ENCODE data around the gene NOX1.

NOX1 gene

DNA sequence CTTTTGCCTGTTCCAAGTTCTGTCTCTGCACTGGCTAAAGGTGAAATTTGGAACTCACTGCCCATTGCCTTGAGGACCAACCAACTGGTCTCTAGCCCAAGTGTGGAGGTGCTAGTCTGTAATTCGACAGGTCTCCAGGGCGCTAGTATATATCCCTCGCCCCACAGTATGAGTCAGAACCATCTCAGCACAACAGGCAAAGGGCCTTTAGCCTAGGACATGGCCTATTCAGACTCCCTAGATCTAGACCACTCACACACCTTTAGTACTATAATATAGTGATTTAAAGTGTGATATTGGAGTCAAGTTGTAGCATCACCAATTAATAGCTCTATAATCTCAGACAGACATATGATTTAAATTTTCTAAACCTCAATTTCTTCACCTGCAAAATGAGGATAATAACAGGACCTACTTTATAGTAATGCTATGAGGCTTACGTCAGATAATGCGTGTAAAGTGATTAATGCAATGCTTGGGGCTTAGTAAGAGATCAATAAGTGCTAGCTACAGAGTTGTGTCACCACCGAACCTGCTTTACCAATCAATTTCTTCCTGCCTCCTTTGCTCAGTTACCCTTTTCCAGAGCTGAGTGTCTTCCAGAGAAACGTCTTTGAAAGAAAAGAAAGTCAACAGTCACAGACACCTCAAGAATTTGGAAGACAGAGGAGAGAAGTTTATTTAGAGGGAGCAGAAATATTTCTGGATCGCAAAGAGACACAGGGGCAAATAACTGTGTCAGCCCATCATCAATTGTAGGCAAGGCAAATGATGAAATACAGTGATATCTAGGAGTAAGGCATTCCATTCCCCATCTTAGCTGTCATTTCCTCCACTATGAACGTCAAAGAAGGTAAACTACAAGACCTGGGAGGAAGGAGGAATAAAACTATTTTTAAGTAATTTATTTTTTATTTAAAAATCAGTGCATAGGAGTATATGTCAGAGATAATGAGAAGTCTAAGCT is 2.3 kb downstream of the NOX1 start:
- Histone ChIP-seq H3K27ac (no peak overlapping the region), H3K9me3 (ENCODE audit: low read depth, low read length) (no peaks in the 10 kb centered on the region), H3K4me3 (no peak overlapping the region), H3K36me3 (ENCODE audit: insufficient read depth, low read length) (no peaks in the 10 kb centered on the region), H3K9ac (ENCODE audit: insufficient read length) (no peak overlapping the region)
- DNase-seq (ENCODE audit: low read depth, low spot score), result no peak
- TF ChIP-seq POLR2AphosphoS5 (IDR thresholded peaks at IDR 0.05; ENCODE audit: borderline replicate concordance, low read depth, low read length), result no peak
- no peak for TF ChIP-seq FOXP2 (optimal IDR thresholded peaks at IDR 0.05; ENCODE audit: control extremely low read depth, extremely low read length, insufficient read depth)
- TF ChIP-seq EZH2 (IDR thresholded peaks at IDR 0.05), result no peak

DNA sequence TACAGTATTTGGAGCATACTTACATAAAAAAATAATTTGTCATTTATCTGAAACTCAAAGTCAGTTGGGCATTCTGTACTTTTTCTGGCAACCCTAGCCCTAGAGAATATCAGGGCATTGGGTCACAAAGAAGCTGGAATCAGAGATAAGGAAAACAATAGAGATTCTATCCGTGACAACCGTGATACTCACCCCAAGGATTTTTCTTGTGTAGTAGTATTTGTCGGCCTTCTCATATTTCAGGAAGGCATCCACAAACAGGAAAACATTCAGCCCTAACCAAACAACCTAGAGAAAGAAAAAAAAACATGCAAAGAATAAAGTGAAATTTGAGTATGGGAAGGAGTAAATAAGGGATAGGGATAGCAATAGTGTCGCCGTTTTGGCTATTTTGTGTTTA is 3.6 kb downstream of the NOX1 start:
- Histone ChIP-seq H3K9ac (ENCODE audit: insufficient read length) (no peak overlapping the region), H3K9me3 (ENCODE audit: low read depth, low read length) (no peaks in the 10 kb centered on the region), H3K27ac (no peak overlapping the region), H3K36me3 (ENCODE audit: insufficient read depth, low read length) (no peaks in the 10 kb centered on the region), H3K4me3 (no peak overlapping the region)
- TF ChIP-seq EZH2 (IDR thresholded peaks at IDR 0.05), result no peak
- no peak for TF ChIP-seq POLR2AphosphoS5 (IDR thresholded peaks at IDR 0.05; ENCODE audit: borderline replicate concordance, low read depth, low read length)
- TF ChIP-seq FOXP2 (optimal IDR thresholded peaks at IDR 0.05; ENCODE audit: control extremely low read depth, extremely low read length, insufficient read depth), result no peak
- DNase-seq (ENCODE audit: low read depth, low spot score), result no peak

DNA sequence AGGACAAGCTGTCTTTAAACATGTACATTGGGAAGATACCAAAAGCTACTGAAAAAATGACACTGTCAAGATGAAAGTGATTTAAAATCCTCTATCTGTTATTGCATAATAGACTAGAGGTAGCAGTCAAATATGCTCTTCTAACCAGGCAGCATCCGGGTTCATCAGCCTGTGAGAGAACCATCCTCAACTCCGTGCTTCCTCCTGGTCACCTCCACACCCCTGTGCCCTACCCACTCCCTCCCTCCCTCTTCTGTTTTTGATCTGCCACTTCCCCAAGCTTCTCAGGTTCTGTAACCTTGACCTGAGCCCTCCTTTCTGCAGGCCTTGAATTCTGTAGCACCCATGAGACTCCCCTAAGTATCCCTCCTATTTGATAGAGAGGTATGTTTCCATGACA is 5.9 kb downstream of the NOX1 start:
- H3K36me3 ChIP-seq (ENCODE audit: insufficient read depth, low read length), result no peaks in the 10 kb centered on the region
- H3K9ac ChIP-seq (ENCODE audit: insufficient read length), result no peak overlapping the region
- H3K4me3 ChIP-seq, result no peak overlapping the region
- H3K27ac ChIP-seq, result no peak overlapping the region
- DNase-seq (ENCODE audit: low read depth, low spot score), result no peak
- TF ChIP-seq FOXP2 (optimal IDR thresholded peaks at IDR 0.05; ENCODE audit: control extremely low read depth, extremely low read length, insufficient read depth) (no peak), EZH2 (IDR thresholded peaks at IDR 0.05) (no peak), POLR2AphosphoS5 (IDR thresholded peaks at IDR 0.05; ENCODE audit: borderline replicate concordance, low read depth, low read length) (no peak)
- no peaks in the 10 kb centered on the region for H3K9me3 ChIP-seq (ENCODE audit: low read depth, low read length)

DNA sequence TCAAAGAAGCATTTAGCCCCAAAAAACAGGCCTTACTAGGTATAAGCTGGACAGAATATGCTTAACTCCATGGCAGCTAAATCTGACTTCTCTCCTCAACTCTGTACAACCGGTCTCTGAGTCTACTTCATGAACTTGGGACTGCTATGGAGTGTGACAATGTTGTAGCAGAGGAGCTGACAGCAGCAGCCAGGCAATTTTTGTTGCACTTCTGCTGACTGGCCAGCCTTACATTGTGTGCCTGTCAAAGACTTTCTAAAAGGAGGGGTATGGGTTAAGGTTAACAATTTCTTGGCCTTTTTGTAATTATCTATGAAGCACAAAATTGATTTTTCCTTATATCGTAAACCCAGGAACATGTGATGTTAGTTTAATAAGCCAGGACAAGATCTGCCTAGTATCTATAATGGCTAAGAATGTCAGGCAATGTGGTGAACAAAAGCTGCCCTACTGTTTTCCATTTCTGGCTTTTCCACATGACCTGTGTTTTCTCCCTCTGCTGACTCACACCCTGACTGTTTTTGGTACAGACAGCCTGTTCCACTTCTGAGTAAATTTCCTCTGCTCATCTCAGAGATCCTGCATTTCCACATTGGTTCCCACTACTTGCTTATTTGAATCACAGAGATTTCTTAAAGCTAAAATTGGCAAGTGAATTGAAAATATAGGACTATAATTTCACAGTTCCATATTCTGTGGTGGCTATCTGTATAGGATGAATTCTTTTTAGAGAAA is 9.3 kb downstream of the NOX1 start:
- H3K4me3 ChIP-seq, result no peak overlapping the region
- H3K27ac ChIP-seq, result no peak overlapping the region
- DNase-seq (ENCODE audit: low read depth, low spot score), result no peak
- no peak overlapping the region for H3K9ac ChIP-seq (ENCODE audit: insufficient read length)
- no peaks in the 10 kb centered on the region for H3K9me3 ChIP-seq (ENCODE audit: low read depth, low read length)
- H3K36me3 ChIP-seq (ENCODE audit: insufficient read depth, low read length), result no peaks in the 10 kb centered on the region
- TF ChIP-seq EZH2 (IDR thresholded peaks at IDR 0.05) (no peak), FOXP2 (optimal IDR thresholded peaks at IDR 0.05; ENCODE audit: control extremely low read depth, extremely low read length, insufficient read depth) (no peak), POLR2AphosphoS5 (IDR thresholded peaks at IDR 0.05; ENCODE audit: borderline replicate concordance, low read depth, low read length) (no peak)

DNA sequence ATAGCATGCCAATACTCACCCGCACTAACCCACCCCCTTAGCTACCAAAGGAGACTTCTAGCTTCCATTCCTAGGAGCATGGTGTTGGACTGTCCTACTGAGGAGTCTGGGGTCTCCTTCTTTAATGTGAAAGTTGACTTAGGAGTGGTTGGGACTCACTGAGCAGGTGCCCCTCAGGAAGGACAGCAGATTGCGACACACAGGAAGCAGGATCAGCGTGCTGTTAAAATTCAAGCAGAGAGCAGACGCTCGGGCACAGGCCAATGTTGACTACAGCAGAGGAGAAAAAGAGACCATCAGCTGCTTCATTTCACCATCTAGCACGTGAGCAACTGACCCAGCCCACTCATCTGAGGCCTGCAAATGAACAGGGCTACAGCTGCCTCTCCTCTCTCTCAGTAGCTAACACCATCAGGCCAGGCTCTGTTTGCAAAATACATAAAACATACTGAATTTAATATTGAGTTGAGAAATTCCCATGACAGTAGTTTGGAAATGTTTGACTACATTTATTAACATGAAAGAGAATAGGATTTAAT is 10.8 kb downstream of the NOX1 start:
- DNase-seq (ENCODE audit: low read depth, low spot score), result no peak
- Histone ChIP-seq H3K4me3 (no peak overlapping the region), H3K9ac (ENCODE audit: insufficient read length) (no peak overlapping the region), H3K36me3 (ENCODE audit: insufficient read depth, low read length) (no peaks in the 10 kb centered on the region), H3K27ac (no peak overlapping the region), H3K9me3 (ENCODE audit: low read depth, low read length) (no peaks in the 10 kb centered on the region)
- TF ChIP-seq POLR2AphosphoS5 (IDR thresholded peaks at IDR 0.05; ENCODE audit: borderline replicate concordance, low read depth, low read length), result no peak
- TF ChIP-seq EZH2 (IDR thresholded peaks at IDR 0.05), result no peak
- TF ChIP-seq FOXP2 (optimal IDR thresholded peaks at IDR 0.05; ENCODE audit: control extremely low read depth, extremely low read length, insufficient read depth), result no peak

GRCh38 chrX:100852810-100853209 is 21.3 kb downstream of the NOX1 start:
- TF ChIP-seq EZH2 (IDR thresholded peaks at IDR 0.05), result no peak
- no peak for TF ChIP-seq FOXP2 (optimal IDR thresholded peaks at IDR 0.05; ENCODE audit: control extremely low read depth, extremely low read length, insufficient read depth)
- no peak overlapping the region for H3K27ac ChIP-seq
- no peak overlapping the region for H3K4me3 ChIP-seq
- H3K9ac ChIP-seq (ENCODE audit: insufficient read length), result no peak overlapping the region
- no peak for DNase-seq (ENCODE audit: low read depth, low spot score)
- no peaks in the 10 kb centered on the region for H3K36me3 ChIP-seq (ENCODE audit: insufficient read depth, low read length)
- H3K9me3 ChIP-seq (ENCODE audit: low read depth, low read length), result no peaks in the 10 kb centered on the region

DNA sequence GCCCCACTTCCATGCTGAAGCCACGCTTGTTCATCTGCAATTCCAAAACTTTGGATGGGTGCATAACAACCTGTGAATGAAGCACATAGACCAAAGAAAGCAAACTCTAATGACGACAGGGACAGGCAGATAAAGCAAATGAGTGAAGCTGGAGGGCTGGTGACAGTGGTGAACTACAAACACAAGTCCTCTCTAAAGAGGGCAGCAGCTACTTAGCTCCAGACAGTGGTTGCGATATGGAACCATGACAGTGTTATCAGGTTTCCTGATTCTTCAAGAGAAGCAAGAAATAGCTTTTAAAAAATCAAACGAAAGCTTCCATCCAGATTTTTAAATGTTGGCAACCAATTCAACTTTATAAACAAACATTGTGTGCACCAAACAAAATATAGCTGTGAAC is 23.8 kb downstream of the NOX1 start:
- H3K27ac ChIP-seq, result no peak overlapping the region
- no peaks in the 10 kb centered on the region for H3K9me3 ChIP-seq (ENCODE audit: low read depth, low read length)
- no peak for DNase-seq (ENCODE audit: low read depth, low spot score)
- TF ChIP-seq EZH2 (IDR thresholded peaks at IDR 0.05) (no peak), FOXP2 (optimal IDR thresholded peaks at IDR 0.05; ENCODE audit: control extremely low read depth, extremely low read length, insufficient read depth) (no peak), POLR2AphosphoS5 (IDR thresholded peaks at IDR 0.05; ENCODE audit: borderline replicate concordance, low read depth, low read length) (no peak)
- H3K4me3 ChIP-seq, result no peak overlapping the region
- no peak overlapping the region for H3K9ac ChIP-seq (ENCODE audit: insufficient read length)
- H3K36me3 ChIP-seq (ENCODE audit: insufficient read depth, low read length), result no peaks in the 10 kb centered on the region

DNA sequence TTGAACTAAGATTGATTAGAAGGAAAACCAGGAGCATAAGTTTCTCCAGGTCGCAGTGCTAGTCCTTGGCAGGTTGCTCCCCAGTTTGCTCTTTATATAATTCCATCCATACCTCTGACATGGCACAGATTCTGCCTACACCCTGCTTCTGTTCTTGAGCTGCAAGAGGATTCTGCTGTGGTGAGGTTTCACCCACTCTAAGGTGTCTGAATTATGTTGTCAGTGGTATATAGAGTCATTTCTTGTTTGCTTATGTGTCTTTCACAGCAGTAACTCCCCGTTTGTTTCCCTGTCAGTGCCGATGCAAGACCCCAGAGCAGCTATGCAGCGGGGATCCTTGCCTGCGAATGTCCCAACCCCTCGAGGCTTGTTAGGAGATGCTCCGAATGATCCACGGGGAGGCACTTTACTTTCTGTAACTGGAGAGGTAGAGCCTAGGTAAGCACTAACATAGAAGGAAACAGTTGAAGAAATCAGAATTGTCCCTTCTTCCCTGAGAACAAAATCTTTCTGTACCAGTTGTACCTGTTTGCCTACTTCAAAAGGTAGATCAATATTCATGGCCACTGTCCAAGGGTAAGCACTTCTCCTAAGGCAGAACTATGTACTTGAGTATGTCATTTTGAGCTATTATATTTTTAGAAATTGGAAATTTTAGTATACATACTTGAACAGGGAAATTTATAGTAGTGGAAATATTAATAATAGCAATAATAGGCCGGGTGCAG is 42.8 kb downstream of the NOX1 start:
- DNase-seq (ENCODE audit: low read depth, low spot score), result no peak
- H3K27ac ChIP-seq, result no peak overlapping the region
- H3K36me3 ChIP-seq (ENCODE audit: insufficient read depth, low read length), result peaks cover 56% of the 10 kb centered on the region
- no peak overlapping the region for H3K9ac ChIP-seq (ENCODE audit: insufficient read length)
- TF ChIP-seq FOXP2 (optimal IDR thresholded peaks at IDR 0.05; ENCODE audit: control extremely low read depth, extremely low read length, insufficient read depth), result no peak
- no peak for TF ChIP-seq POLR2AphosphoS5 (IDR thresholded peaks at IDR 0.05; ENCODE audit: borderline replicate concordance, low read depth, low read length)
- no peak for TF ChIP-seq EZH2 (IDR thresholded peaks at IDR 0.05)
- no peaks in the 10 kb centered on the region for H3K9me3 ChIP-seq (ENCODE audit: low read depth, low read length)
- H3K4me3 ChIP-seq, result no peak overlapping the region
